Renal cortical epithelial cell (primary cell): Measurements from ENCODE around the gene SHKBP1. TPM values are rescaled to one million over a fixed set of nuclear protein-coding genes. Genes with fewer than 3 reads are reported as not detected.
"Not testable (repeated sequence)": the region's sequence is repeated elsewhere in the genome, so short reads cannot be mapped to it uniquely, and the experiment has no call there.

ENCODE experiments used
- DNase-seq: peaks from one replicate; pipeline ENCODE4 v3.0.0-alpha.2; 2011; ENCODE audit warnings: low read depth
- total RNA-seq: library from RNA; depleted of rRNA; stranded (reverse); fragments of >200 nt; gene quantifications from 2 replicates; pipeline ENCODE4 v1.2.3, GENCODE V29; 2014

SHKBP1 gene
- total RNA-seq, 1 donor from 2014 or later: 53.5 TPM

DNA sequence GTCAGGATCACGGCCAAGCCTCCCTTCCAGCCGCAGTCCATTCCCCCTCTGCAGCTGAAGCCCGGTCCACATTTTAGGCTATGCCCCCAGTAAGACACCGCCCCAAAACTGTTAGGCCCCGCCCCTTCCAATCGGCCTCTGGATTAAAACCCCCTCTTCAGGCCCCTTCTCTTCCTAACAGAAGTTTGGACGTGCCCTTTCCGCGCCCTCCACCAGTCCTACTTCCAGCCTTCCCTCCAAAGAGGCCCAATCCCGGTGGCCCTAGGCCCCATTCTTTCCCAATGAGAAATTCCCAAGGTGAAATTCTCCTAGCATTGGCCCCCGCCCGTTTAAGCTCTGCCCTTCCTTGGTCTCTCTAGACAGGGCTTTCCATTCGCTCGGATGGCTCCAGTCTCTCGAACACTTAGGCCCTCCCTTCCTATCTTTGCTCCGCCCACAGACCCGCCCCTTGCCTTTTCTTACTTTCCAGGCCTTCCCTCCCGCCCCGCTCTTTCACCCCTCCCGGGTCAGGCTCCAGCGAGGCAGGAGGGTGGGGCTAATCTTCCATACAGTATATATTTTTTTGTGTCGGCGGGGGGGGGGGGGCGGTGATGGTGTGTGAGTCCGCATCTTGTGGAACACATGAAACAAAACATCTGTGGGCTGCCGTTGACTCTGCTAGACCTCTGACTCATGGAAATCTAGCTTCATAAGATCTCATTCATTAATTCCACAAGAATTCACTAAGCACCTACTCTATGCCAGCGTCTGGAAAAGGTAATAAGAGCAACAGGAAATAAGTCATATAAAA lies 38.1 kb downstream of the SHKBP1 start:
- DNase-seq: peak; percentile 53

DNA sequence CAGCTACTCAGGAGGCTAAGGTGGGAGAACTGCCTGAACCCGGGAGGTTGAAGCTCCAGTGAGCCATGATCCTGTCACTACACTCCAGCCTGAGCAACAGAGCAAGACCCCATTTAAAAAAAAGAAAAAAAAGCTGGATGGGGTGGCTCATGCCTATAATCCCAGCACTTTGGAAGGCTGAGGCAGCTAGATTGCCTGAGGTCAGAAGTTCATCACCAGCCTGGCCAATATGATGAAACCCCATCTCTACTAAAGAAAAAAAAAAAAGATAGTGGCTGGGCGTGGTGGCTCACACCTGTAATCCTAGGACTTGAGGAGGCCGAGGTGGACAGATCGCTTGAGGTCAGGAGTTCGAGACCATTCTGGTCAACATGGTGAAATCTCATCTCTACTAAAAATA lies 39.5 kb downstream of the SHKBP1 start:
- DNase-seq: no peak

- no peak for DNase-seq
These were observed 40.3 kb downstream of the SHKBP1 start for GRCh38 chr19:40616941-40617340.

- no peak for DNase-seq
These were observed 41.3 kb downstream of the SHKBP1 start for GRCh38 chr19:40617961-40618360.

DNA sequence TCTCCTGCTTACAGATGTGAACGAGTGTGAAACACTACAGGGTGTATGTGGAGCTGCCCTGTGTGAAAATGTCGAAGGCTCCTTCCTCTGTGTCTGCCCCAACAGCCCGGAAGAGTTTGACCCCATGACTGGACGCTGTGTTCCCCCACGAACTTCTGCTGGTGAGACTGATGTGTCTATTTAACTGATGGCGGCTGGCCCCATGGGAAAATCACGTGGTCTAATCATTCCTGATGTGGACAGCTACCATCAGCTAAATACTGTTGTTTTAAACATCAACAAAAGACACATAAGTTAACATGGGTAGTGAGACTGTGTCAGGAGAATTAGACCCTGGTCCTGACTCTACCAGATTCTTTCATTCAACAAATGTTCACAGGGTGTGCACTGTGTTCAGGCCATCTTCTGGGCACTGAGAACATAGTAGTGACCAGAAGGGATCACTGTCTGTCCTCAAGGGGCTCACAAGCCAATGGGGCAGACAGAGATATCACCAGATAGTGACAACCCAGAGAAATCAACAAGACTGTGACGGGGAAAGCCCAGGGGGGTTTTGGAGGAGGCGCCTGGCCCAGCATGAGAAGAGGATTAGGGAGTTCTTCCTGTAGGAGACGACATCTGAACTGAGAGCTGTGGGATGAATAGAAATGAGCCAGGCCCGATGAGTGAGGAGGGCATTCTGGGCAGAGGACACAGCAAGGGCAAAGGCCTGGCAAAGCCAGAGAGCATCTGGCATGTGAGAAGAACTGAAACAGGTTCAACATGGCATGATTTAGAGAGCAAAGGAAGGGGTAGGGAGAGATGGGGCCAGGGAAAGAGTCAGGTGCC lies 42.9 kb downstream of the SHKBP1 start:
- DNase-seq: no peak

DNA sequence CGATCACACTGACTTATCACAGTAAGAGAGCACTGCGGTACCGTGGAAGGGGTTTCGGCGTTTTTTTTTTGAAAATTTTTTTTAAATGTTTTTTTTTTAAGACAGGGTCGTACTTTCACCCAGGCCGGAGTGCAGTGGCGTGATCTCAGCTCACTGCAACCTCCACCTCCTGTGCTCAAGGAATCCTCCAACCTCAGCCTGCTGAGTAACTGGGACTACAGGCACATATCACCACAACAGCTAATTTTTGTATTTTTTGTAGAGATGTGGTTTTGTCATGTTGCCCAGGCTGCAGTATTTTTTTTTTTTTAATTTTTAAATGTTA lies 43.5 kb downstream of the SHKBP1 start:
- no peak for DNase-seq

DNA sequence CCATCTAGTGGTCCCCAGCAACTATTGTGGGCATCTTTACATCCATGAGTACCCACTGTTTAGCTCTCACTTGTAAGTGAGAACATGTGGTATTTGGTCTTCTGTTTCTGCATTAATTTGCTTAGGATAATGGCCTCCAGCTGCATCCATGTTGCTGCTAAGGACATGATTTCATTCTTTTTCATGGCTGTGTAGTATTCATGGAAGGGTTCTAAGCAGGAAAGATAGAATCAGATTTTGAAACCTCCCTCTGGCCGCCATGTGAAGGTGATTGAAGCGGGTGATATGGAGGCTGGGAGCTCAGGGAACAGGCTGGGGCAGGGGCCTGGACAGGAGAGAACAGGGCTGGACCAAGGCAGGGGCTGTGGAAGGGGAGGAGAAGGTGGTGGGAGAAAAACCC lies 44.6 kb downstream of the SHKBP1 start:
- no peak for DNase-seq

- no peak for DNase-seq
These were observed 45.5 kb downstream of the SHKBP1 start for GRCh38 chr19:40621966-40622772.

DNA sequence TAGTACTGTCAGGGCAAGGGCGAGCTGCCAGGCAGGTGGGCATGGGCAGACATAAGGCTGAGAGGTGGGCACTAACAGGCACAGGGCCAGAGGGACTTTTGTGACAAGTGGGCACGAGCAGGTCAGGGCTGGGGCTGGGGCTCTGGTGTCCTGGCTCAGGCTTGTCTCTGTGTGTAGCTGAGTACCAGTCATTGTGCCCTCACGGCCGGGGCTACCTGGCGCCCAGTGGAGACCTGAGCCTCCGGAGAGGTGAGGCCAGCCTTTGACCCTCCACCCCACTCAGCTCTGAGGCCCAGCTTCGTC lies 46.1 kb downstream of the SHKBP1 start:
- no peak for DNase-seq

GRCh38 chr19:40623403-40624251 lies 47.0 kb downstream of the SHKBP1 start:
- DNase-seq: no peak

GRCh38 chr19:40624369-40625153 lies 47.9 kb downstream of the SHKBP1 start:
- DNase-seq: not testable (repeated sequence)

GRCh38 chr19:40625406-40626120 lies 48.9 kb downstream of the SHKBP1 start:
- no peak for DNase-seq

- DNase-seq: no peak
These were observed 50.2 kb downstream of the SHKBP1 start for GRCh38 chr19:40626918-40627317.

- no peak for DNase-seq
These were observed 51.0 kb downstream of the SHKBP1 start for GRCh38 chr19:40627486-40628279.

- DNase-seq: no peak
These were observed 52.7 kb downstream of the SHKBP1 start for GRCh38 chr19:40629346-40629745.

DNA sequence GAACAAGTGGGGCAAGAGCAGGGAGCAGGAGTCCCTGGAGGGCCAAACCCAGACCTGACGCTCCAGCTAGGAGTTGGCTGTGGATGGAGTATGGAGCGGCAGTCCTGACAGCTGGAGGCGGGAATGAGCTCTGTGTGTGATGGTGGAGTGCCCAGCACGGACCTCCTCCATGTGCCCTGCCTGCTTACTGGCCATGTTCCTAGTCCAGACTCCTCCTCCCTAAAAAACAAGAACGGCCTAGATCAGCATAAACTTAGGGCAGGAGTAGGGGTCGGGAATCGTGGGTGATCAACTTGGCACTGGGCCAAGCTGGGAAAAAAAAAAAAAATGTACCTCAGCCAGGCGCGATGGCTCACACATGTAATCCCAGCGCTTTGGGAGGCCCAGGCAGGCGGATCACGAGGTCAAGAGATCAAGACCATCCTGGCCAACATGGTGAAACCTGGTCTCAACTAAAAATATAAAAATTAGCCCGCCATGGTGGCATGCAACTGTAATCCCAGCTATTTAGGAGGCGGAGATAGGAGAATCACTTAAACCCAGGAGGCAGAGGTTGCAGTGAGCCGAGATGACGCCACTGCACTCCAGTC lies 54.0 kb downstream of the SHKBP1 start:
- DNase-seq: no peak

DNA sequence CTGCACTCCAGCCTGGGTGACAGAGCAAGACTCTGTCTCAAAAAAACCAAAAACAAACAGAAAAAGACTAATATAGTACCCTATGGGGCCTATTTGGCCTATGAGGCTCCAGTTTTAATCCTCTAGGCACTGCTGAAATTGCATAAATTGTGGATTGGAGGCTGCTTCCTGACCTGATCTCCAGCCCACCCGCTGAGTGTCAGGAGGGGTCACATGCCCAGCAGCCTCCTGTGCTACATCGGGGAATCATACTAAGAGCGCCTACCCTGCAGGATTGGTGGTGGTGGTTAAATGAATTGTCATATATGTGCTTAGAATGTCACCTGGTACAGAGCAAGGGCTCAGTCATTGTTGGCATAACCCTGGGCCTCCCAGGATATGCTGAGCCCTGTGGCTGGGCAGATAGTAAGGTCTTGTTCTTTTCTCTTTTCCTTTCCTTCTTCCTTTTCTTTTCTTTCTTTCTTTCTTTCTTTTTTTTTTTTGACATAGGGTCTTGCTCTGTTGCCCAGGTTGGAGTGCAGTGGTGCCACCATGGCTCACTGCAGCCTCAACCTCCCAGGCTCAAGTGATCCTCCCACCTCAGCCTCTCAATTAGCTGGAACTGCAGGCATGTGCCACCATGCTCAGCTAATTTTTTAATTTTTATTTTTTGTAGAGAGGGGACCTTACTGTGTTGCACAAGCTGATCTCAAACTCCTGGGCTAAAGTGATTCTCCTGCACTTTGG lies 55.8 kb downstream of the SHKBP1 start:
- no peak for DNase-seq

- no peak for DNase-seq
These were observed 56.5 kb downstream of the SHKBP1 start for GRCh38 chr19:40633207-40633606.
